OCI-LY3 (cell line): ENCODE results near the gene VGLL2.

Source experiments
- H2AFZ ChIP-seq: fragments of 200-600, 300-600 bp; shearing (Covaris generic); 2 replicates; pipeline ENCODE4 v1.6.0; 2014; ENCODE audit warnings: antibody characterized with exemption, low read depth, low read length
- H3K27ac ChIP-seq: fragments of 200-600, 300-600 bp; sonication (generic); 2 replicates; pipeline ENCODE4 v1.5.1; 2014; ENCODE audit warnings: mild to moderate bottlenecking, low read length, moderate library complexity, mixed read lengths
- H3K27me3 ChIP-seq: fragments of 200-600, 300-600 bp; sonication (generic); 2 replicates; pipeline ENCODE4 v1.6.1; 2014; ENCODE audit warnings: low read depth, low read length, mixed read lengths
- H3K36me3 ChIP-seq: fragments of 200-600, 300-600 bp; sonication (generic); replicated peaks from 2 replicates; pipeline ENCODE3; 2014; ENCODE audit warnings: low read depth, low read length, mixed read lengths
- H3K4me1 ChIP-seq: fragments of 300-600, 200-600 bp; sonication (generic); 2 replicates; pipeline ENCODE4 v1.6.1; 2014; ENCODE audit warnings: low read length, mixed read lengths
- H3K4me2 ChIP-seq: fragments of 200-600, 300-600 bp; sonication (generic); 2 replicates; pipeline ENCODE4 v1.6.1; 2014; ENCODE audit warnings: low read length, mixed read lengths
- H3K4me3 ChIP-seq: fragments of 300-600, 200-600 bp; sonication (generic); 2 replicates; pipeline ENCODE4 v1.5.1; 2014; ENCODE audit warnings: antibody characterized with exemption, mild to moderate bottlenecking, low read length, moderate library complexity
- H3K79me2 ChIP-seq: fragments of 300-600, 200-600 bp; shearing (Covaris generic); 2 replicates; pipeline ENCODE4 v1.6.1; 2014; ENCODE audit warnings: mild to moderate bottlenecking, low read length, mixed read lengths
- H3K9ac ChIP-seq: fragments of 300-600, 200-600 bp; shearing (Covaris generic); 2 replicates; pipeline ENCODE4 v1.6.0; 2014; ENCODE audit warnings: mild to moderate bottlenecking, low read length, moderate library complexity
- H3K9me3 ChIP-seq: fragments of 200-600, 300-600 bp; shearing (Covaris generic); 2 replicates; pipeline ENCODE4 v1.6.1; 2014; ENCODE audit warnings: low read length, mixed read lengths; ENCODE audit not compliant: insufficient read depth
- H4K20me1 ChIP-seq: fragments of 200-600, 300-600 bp; sonication (generic); 2 replicates; pipeline ENCODE4 v1.6.1; 2016; ENCODE audit warnings: low read length, mixed read lengths; ENCODE audit not compliant: insufficient read depth
- EZH2phosphoT487 ChIP-seq: fragments of 200-600 bp; shearing (Covaris generic); IDR thresholded peaks from 2 replicates; pipeline ENCODE4 v1.6.1; 2018; ENCODE audit warnings: antibody characterized with exemption, mixed run types, low read depth
- TF ChIP-seq, protein P1 (sequence below): fragments of 200-600, 300-600 bp; sonication (generic); IDR thresholded peaks from 2 replicates; pipeline ENCODE4 v1.5.1; 2014; ENCODE audit warnings: antibody characterized with exemption, low read length, low read depth

Gene VGLL2

DNA sequence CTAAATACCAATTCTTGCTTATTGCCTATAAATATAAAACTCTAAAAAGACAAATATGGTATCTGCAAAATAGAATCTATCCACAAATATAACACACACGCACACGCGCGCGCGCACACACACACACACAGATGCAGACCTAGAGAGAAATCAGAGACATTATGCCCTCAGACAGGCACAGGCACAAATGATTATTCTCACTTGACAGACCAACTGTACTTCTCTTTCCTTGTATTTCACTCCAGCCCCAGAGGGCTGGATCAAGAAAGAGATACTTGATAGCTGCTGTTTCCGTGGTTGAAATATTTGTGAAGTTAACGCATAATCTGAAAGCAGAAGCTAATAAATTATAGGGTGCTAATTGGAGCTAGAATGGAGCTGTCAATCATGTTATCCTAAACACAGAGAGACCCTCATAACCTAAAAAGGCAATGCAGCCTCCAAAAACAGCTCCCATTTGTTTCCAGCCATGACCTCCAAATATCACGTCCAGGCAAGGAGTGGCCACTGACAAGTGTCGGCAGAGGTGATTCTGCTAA lies 11.5 kb downstream of the VGLL2 start:
- Histone ChIP-seq H3K4me3 (no peak overlapping the region), H2AFZ (no peak overlapping the region), H3K36me3 (no peaks in the 10 kb centered on the region), H3K4me2 (no peak overlapping the region), H3K27me3 (0 out of 2 replicates have a peak, but pooled peaks cover 7% of the 10 kb centered on the region), H3K9ac (no peak overlapping the region), H3K4me1 (no peaks in the 10 kb centered on the region), H3K9me3 (no peaks in the 10 kb centered on the region), H3K79me2 (no peaks in the 10 kb centered on the region), H3K27ac (no peak overlapping the region), H4K20me1 (no peaks in the 10 kb centered on the region)
- TF ChIP-seq, protein P1, sequence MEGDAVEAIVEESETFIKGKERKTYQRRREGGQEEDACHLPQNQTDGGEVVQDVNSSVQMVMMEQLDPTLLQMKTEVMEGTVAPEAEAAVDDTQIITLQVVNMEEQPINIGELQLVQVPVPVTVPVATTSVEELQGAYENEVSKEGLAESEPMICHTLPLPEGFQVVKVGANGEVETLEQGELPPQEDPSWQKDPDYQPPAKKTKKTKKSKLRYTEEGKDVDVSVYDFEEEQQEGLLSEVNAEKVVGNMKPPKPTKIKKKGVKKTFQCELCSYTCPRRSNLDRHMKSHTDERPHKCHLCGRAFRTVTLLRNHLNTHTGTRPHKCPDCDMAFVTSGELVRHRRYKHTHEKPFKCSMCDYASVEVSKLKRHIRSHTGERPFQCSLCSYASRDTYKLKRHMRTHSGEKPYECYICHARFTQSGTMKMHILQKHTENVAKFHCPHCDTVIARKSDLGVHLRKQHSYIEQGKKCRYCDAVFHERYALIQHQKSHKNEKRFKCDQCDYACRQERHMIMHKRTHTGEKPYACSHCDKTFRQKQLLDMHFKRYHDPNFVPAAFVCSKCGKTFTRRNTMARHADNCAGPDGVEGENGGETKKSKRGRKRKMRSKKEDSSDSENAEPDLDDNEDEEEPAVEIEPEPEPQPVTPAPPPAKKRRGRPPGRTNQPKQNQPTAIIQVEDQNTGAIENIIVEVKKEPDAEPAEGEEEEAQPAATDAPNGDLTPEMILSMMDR = no peak
- TF ChIP-seq EZH2phosphoT487 = no peak

DNA sequence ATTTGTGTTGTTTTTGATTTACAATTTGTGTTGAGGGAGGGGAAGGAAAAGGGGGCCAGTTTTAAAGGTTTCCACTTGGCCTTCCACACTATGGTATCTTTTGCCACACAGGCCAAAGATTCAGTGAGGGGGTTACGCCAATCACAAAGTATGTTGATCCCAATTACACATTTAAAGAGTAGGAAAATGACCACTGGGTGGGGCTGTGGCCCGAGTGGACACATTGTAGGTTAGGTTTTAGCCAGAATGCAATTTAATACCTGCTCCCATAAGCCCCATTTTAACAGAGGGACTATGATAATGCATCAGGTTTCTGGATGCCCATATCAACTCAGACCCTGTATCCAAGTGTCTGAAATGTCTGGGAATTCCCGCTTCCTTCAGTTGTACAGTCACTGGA lies 15.6 kb downstream of the VGLL2 start:
- H3K27me3 ChIP-seq = 0 out of 2 replicates have a peak, but pooled peaks cover 4% of the 10 kb centered on the region
- no peaks in the 10 kb centered on the region for H3K9me3 ChIP-seq
- H3K4me2 ChIP-seq = no peak overlapping the region
- no peaks in the 10 kb centered on the region for H3K36me3 ChIP-seq
- H3K4me1 ChIP-seq = no peaks in the 10 kb centered on the region
- no peaks in the 10 kb centered on the region for H3K79me2 ChIP-seq
- no peak overlapping the region for H3K4me3 ChIP-seq
- no peak overlapping the region for H3K9ac ChIP-seq
- no peaks in the 10 kb centered on the region for H4K20me1 ChIP-seq
- TF ChIP-seq, protein P1 = no peak
- TF ChIP-seq EZH2phosphoT487 = no peak
- no peak overlapping the region for H2AFZ ChIP-seq
- no peak overlapping the region for H3K27ac ChIP-seq

DNA sequence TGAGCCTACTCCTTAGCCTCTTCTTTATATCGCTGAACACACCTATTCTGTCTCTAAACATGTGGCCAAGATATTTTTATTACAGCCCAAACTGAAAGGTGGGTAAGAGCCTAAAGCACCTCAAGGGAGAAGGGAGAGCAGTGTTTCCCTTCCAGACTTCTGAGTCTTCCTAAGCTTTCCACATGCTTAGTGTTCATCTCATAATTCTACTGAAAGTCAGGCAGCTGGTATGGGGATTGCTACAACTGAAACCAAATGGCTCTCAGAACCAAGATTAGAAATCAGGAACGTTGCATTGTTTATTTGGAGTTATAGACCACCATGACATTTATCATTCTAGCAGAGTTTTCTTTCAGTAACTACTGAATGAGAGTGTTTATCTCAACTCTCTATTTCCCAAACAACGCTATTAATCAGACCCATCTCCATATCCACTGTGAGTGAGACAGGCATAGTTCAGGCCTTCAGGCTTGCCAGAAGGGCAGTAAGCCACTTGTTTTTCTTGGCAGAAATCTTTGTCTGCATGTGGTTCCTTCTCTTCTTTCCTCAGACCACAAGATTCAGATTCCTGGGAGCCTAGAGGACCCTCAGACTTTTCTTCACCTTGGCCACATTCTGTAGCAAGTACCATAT lies 22.8 kb downstream of the VGLL2 start:
- Histone ChIP-seq H3K4me1 (no peaks in the 10 kb centered on the region), H3K27me3 (no peaks in the 10 kb centered on the region), H3K9me3 (no peaks in the 10 kb centered on the region), H4K20me1 (no peaks in the 10 kb centered on the region), H2AFZ (no peak overlapping the region), H3K79me2 (no peaks in the 10 kb centered on the region), H3K9ac (no peak overlapping the region), H3K4me3 (no peak overlapping the region), H3K4me2 (no peak overlapping the region), H3K27ac (no peak overlapping the region), H3K36me3 (no peaks in the 10 kb centered on the region)
- TF ChIP-seq, protein P1 = no peak
- no peak for TF ChIP-seq EZH2phosphoT487

DNA sequence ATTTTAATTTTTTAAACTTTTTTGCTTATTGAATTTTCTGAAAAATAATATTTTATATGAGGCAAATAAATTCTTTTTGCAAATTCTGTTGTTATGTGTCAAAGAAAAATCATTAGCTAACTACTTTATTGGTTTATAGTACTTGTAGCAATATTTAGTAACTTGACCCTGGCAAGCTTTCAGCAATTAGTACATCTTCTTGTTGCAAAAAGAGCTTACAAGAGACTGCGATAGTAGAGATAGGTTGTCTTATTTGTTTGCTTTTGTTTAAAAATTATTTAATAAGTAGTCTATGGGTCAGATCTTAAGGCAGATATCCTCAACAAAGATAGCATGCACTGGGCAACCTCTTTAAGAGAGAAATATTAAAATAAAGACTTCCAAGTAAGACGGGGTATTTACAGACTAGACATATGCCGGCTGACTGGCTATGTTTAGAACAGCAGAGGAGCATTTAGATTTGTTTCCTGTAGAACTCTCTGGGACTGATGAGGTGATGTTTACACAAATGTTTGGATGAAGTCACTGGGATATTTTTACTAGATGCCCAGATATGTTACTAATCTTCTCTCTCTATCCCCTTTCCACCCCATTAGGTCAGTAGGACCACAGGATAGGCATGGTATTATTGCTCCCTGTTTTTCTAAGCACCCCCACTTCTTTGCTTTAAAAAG lies 25.0 kb downstream of the VGLL2 start:
- Histone ChIP-seq H3K9me3 (no peaks in the 10 kb centered on the region), H3K9ac (no peak overlapping the region), H3K79me2 (no peaks in the 10 kb centered on the region), H3K27ac (no peak overlapping the region), H3K4me1 (no peaks in the 10 kb centered on the region), H4K20me1 (no peaks in the 10 kb centered on the region), H3K36me3 (no peaks in the 10 kb centered on the region), H2AFZ (no peak overlapping the region), H3K4me2 (no peak overlapping the region), H3K27me3 (no peaks in the 10 kb centered on the region), H3K4me3 (no peak overlapping the region)
- TF ChIP-seq, protein P1 = no peak
- no peak for TF ChIP-seq EZH2phosphoT487
